Dermis microvascular lymphatic vessel endothelial cell (primary cell): Measurements from ENCODE around the gene KRT39. TPM values are rescaled to one million over a fixed set of nuclear protein-coding genes. Genes with fewer than 3 reads are reported as not detected.

Experiments
- total RNA-seq: library from RNA; depleted of rRNA; stranded (reverse); fragments of >200 nt; gene quantifications from 2 replicates; pipeline ENCODE4 v1.2.1, GENCODE V29; 2014

KRT39 gene
- total RNA-seq, 1 donor from 2014 or later: not detected

Other genes starting within 250 kb of the KRT39 start
- not detected in 2 replicates for gene KRT25, start 211.6 kb downstream of the KRT39 start, total RNA-seq
- gene KRT26, start 194.7 kb downstream of the KRT39 start, total RNA-seq: not detected in 2 replicates
- not detected in 2 replicates for gene KRT27, start 184.4 kb downstream of the KRT39 start, total RNA-seq
- not detected in 2 replicates for gene KRT28, start 167.0 kb downstream of the KRT39 start, total RNA-seq
- gene KRT10, start 144.3 kb downstream of the KRT39 start, total RNA-seq: 1.9 and 2.3 TPM in 2 replicates
- gene KRT12, start 99.7 kb downstream of the KRT39 start, total RNA-seq: not detected in 2 replicates
- gene KRT20, start 81.7 kb downstream of the KRT39 start, total RNA-seq: not detected in 2 replicates
- gene KRT23, start 29.3 kb downstream of the KRT39 start, total RNA-seq: 2.1 TPM in 1 of 2 replicates, not detected in the other
- gene KRT40, start 17.4 kb upstream of the KRT39 start, total RNA-seq: not detected in 2 replicates
- gene KRTAP3-3, start 27.2 kb upstream of the KRT39 start, total RNA-seq: not detected in 2 replicates
- not detected in 2 replicates for gene KRTAP3-2, start 33.0 kb upstream of the KRT39 start, total RNA-seq
- gene KRTAP3-1, start 42.2 kb upstream of the KRT39 start, total RNA-seq: not detected in 2 replicates
- gene KRTAP1-5, start 60.3 kb upstream of the KRT39 start, total RNA-seq: not detected in 2 replicates
- gene KRTAP1-4, start 63.2 kb upstream of the KRT39 start, total RNA-seq: not detected in 2 replicates
- gene KRTAP1-3, start 67.9 kb upstream of the KRT39 start, total RNA-seq: not detected in 2 replicates
- not detected in 2 replicates for gene KRTAP1-1, start 74.5 kb upstream of the KRT39 start, total RNA-seq
- gene KRTAP2-1, start 80.4 kb upstream of the KRT39 start, total RNA-seq: not detected in 2 replicates
- not detected in 2 replicates for gene KRTAP2-2, start 88.3 kb upstream of the KRT39 start, total RNA-seq
- gene KRTAP2-3, start 93.2 kb upstream of the KRT39 start, total RNA-seq: not detected in 2 replicates
- not detected in 2 replicates for gene KRTAP2-4, start 98.9 kb upstream of the KRT39 start, total RNA-seq
- not detected in 2 replicates for gene KRTAP4-7, start 117.2 kb upstream of the KRT39 start, total RNA-seq
- gene KRTAP4-8, start 131.2 kb upstream of the KRT39 start, total RNA-seq: not detected in 2 replicates
- not detected in 2 replicates for gene KRTAP4-16, start 135.3 kb upstream of the KRT39 start, total RNA-seq
- not detected in 2 replicates for gene KRTAP4-9, start 138.4 kb upstream of the KRT39 start, total RNA-seq
- not detected in 2 replicates for gene KRTAP4-11, start 151.4 kb upstream of the KRT39 start, total RNA-seq
- gene KRTAP4-12, start 157.2 kb upstream of the KRT39 start, total RNA-seq: not detected in 2 replicates
- gene KRTAP4-6, start 173.6 kb upstream of the KRT39 start, total RNA-seq: not detected in 2 replicates
- not detected in 2 replicates for gene KRTAP4-5, start 182.9 kb upstream of the KRT39 start, total RNA-seq
- not detected in 2 replicates for gene KRTAP4-4, start 193.8 kb upstream of the KRT39 start, total RNA-seq
- gene KRTAP4-3, start 201.3 kb upstream of the KRT39 start, total RNA-seq: not detected in 2 replicates
- not detected in 2 replicates for gene KRTAP4-2, start 211.3 kb upstream of the KRT39 start, total RNA-seq
- gene KRTAP4-1, start 218.0 kb upstream of the KRT39 start, total RNA-seq: not detected in 2 replicates
- not detected in 2 replicates for gene KRTAP9-1, start 222.9 kb upstream of the KRT39 start, total RNA-seq